OCI-LY3 (cell line): Measurements from ENCODE around the gene CMSS1.
"Not testable (repeated sequence)": the region's sequence is repeated elsewhere in the genome, so short reads cannot be mapped to it uniquely, and the experiment has no call there.

Experiments
- H2AFZ ChIP-seq: fragments of 200-600, 300-600 bp; shearing (Covaris generic); 2 replicates; pipeline ENCODE4 v1.6.0; 2014; ENCODE audit warnings: antibody characterized with exemption, low read depth, low read length
- H3K27ac ChIP-seq: fragments of 200-600, 300-600 bp; sonication (generic); 2 replicates; pipeline ENCODE4 v1.5.1; 2014; ENCODE audit warnings: mild to moderate bottlenecking, low read length, moderate library complexity, mixed read lengths
- H3K27me3 ChIP-seq: fragments of 200-600, 300-600 bp; sonication (generic); 2 replicates; pipeline ENCODE4 v1.6.1; 2014; ENCODE audit warnings: low read depth, low read length, mixed read lengths
- H3K36me3 ChIP-seq: fragments of 200-600, 300-600 bp; sonication (generic); replicated peaks from 2 replicates; pipeline ENCODE3; 2014; ENCODE audit warnings: low read depth, low read length, mixed read lengths
- H3K4me1 ChIP-seq: fragments of 300-600, 200-600 bp; sonication (generic); 2 replicates; pipeline ENCODE4 v1.6.1; 2014; ENCODE audit warnings: low read length, mixed read lengths
- H3K4me2 ChIP-seq: fragments of 200-600, 300-600 bp; sonication (generic); 2 replicates; pipeline ENCODE4 v1.6.1; 2014; ENCODE audit warnings: low read length, mixed read lengths
- H3K4me3 ChIP-seq: fragments of 300-600, 200-600 bp; sonication (generic); 2 replicates; pipeline ENCODE4 v1.5.1; 2014; ENCODE audit warnings: antibody characterized with exemption, mild to moderate bottlenecking, low read length, moderate library complexity
- H3K79me2 ChIP-seq: fragments of 300-600, 200-600 bp; shearing (Covaris generic); 2 replicates; pipeline ENCODE4 v1.6.1; 2014; ENCODE audit warnings: mild to moderate bottlenecking, low read length, mixed read lengths
- H3K9ac ChIP-seq: fragments of 300-600, 200-600 bp; shearing (Covaris generic); 2 replicates; pipeline ENCODE4 v1.6.0; 2014; ENCODE audit warnings: mild to moderate bottlenecking, low read length, moderate library complexity
- H3K9me3 ChIP-seq: fragments of 200-600, 300-600 bp; shearing (Covaris generic); 2 replicates; pipeline ENCODE4 v1.6.1; 2014; ENCODE audit warnings: low read length, mixed read lengths; ENCODE audit not compliant: insufficient read depth
- H4K20me1 ChIP-seq: fragments of 200-600, 300-600 bp; sonication (generic); 2 replicates; pipeline ENCODE4 v1.6.1; 2016; ENCODE audit warnings: low read length, mixed read lengths; ENCODE audit not compliant: insufficient read depth
- EZH2phosphoT487 ChIP-seq: fragments of 200-600 bp; shearing (Covaris generic); IDR thresholded peaks from 2 replicates; pipeline ENCODE4 v1.6.1; 2018; ENCODE audit warnings: antibody characterized with exemption, mixed run types, low read depth
- TF ChIP-seq, protein P1 (sequence below): fragments of 200-600, 300-600 bp; sonication (generic); IDR thresholded peaks from 2 replicates; pipeline ENCODE4 v1.5.1; 2014; ENCODE audit warnings: antibody characterized with exemption, low read length, low read depth

The CMSS1 gene

DNA sequence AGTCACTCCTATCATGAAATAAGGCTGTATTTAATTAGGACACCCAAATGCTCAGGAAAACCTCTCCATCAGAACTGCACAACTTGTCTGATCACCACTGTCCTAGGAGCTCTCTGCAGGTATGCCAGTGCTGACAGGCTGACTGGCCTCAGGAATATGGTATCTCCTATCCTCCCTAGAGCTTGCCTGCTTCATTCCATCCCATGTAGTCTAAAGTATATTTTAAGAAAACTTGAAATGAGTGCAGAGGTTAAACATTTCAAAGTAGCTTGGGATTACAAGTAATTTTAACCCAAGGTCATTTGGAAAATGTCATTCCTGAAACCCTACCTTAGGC lies 273.0 kb downstream of the CMSS1 start:
- TF ChIP-seq EZH2phosphoT487, result no peak
- TF ChIP-seq, protein P1, sequence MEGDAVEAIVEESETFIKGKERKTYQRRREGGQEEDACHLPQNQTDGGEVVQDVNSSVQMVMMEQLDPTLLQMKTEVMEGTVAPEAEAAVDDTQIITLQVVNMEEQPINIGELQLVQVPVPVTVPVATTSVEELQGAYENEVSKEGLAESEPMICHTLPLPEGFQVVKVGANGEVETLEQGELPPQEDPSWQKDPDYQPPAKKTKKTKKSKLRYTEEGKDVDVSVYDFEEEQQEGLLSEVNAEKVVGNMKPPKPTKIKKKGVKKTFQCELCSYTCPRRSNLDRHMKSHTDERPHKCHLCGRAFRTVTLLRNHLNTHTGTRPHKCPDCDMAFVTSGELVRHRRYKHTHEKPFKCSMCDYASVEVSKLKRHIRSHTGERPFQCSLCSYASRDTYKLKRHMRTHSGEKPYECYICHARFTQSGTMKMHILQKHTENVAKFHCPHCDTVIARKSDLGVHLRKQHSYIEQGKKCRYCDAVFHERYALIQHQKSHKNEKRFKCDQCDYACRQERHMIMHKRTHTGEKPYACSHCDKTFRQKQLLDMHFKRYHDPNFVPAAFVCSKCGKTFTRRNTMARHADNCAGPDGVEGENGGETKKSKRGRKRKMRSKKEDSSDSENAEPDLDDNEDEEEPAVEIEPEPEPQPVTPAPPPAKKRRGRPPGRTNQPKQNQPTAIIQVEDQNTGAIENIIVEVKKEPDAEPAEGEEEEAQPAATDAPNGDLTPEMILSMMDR, result no peak
- H3K4me1 ChIP-seq, result no peaks in the 10 kb centered on the region; the same call in 1 of the 2 replicates
- no peaks in the 10 kb centered on the region for H3K36me3 ChIP-seq
- H3K4me3 ChIP-seq, result no peak overlapping the region
- H3K9me3 ChIP-seq, result no peaks in the 10 kb centered on the region
- H3K9ac ChIP-seq, result no peak overlapping the region
- no peak overlapping the region for H2AFZ ChIP-seq
- no peaks in the 10 kb centered on the region for H3K79me2 ChIP-seq
- no peaks in the 10 kb centered on the region for H3K27me3 ChIP-seq
- H4K20me1 ChIP-seq, result no peaks in the 10 kb centered on the region
- no peak overlapping the region for H3K4me2 ChIP-seq
- no peak overlapping the region for H3K27ac ChIP-seq

GRCh38 chr3:100093831-100094230 lies 276.2 kb downstream of the CMSS1 start:
- no peak overlapping the region for H3K4me2 ChIP-seq

GRCh38 chr3:100096286-100096685 lies 278.6 kb downstream of the CMSS1 start:
- H3K79me2 ChIP-seq, H4K20me1 ChIP-seq, H3K4me1 ChIP-seq, H3K27me3 ChIP-seq, H2AFZ ChIP-seq, H3K4me3 ChIP-seq, H3K9ac ChIP-seq, H3K4me2 ChIP-seq, H3K36me3 ChIP-seq, H3K9me3 ChIP-seq, H3K27ac ChIP-seq: not testable (repeated sequence)

More at GRCh38 chr3:100093831-100094230, 276.2 kb downstream of the CMSS1 start:
- no peak for TF ChIP-seq EZH2phosphoT487
- TF ChIP-seq, protein P1, result no peak
- H3K9me3 ChIP-seq, result no peaks in the 10 kb centered on the region
- H3K79me2 ChIP-seq, result no peaks in the 10 kb centered on the region
- no peak overlapping the region for H3K4me3 ChIP-seq
- H4K20me1 ChIP-seq, result no peaks in the 10 kb centered on the region
- H3K36me3 ChIP-seq, result no peaks in the 10 kb centered on the region
- H3K9ac ChIP-seq, result no peak overlapping the region
- no peaks in the 10 kb centered on the region for H3K27me3 ChIP-seq
- H3K4me1 ChIP-seq, result no peaks in the 10 kb centered on the region
- H3K27ac ChIP-seq, result no peak overlapping the region
- H2AFZ ChIP-seq, result no peak overlapping the region

DNA sequence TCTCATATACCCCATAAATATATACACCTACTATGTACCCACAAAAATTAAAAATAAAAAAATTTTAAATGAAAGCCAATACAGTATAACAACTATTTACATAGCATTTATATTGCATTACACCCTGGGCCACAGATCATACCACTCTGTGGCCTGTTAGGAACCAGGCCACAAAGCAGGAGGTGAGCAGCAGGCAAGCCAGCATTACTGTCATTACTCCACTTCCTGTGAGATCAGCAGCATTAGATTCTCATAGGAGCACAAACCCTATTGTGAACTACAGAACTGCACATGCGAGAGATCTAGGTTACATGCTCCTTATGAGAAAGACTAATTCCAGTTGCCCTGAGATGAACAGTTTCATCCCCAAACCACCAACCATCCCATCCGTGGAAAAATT lies 279.2 kb downstream of the CMSS1 start:
- Histone ChIP-seq H3K4me1 (no peaks in the 10 kb centered on the region), H3K79me2 (no peaks in the 10 kb centered on the region), H3K4me2 (no peak overlapping the region), H3K27me3 (no peaks in the 10 kb centered on the region), H3K36me3 (no peaks in the 10 kb centered on the region), H3K4me3 (no peak overlapping the region), H4K20me1 (no peaks in the 10 kb centered on the region), H3K27ac (no peak overlapping the region), H3K9me3 (no peaks in the 10 kb centered on the region), H2AFZ (no peak overlapping the region), H3K9ac (no peak overlapping the region)
- TF ChIP-seq EZH2phosphoT487, result no peak
- TF ChIP-seq, protein P1, result no peak
